GM10847 (cell line): ENCODE results near the gene VASH2.

Experiments
- POLR2A ChIP-seq: IDR thresholded peaks from 2 replicates; pipeline ENCODE4 v1.6.1; 2011; ENCODE audit not compliant: insufficient read length; ENCODE audit errors: extremely low read depth

Gene VASH2

DNA sequence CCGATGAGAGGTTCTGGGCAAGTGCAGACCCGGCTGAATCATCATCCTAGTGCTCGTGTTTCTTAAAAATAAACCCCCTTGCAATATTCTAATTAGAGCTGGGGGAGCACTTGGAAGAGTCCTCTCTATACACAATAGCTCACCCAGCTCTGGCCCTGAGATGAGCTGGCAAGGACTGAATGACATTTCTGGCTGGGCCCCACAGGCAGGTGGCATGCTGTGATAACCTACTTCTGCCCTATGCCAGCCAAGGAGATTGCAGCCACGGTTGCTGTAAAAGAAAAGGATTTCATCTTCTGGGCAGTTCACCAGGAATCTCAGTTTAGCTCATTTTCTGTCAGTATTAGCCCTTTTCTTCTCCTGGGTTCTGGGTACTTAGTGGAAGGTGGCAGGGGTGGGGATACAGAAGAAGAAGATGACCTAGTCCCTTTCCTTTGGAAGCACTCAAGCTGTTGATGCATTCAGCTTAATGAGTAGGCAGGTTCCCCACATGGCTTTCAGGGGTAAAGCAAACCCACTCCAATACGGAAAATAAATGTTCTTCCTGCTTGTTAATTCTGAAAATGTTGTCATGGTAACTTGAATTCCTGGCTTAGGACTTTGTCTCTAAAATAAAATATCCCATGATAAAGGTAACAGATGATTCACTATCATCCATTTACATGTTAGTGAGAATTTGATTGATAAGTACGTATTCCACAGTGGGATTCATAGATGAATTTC is 32.2 kb downstream of the VASH2 start:
- TF ChIP-seq POLR2A: no peak

DNA sequence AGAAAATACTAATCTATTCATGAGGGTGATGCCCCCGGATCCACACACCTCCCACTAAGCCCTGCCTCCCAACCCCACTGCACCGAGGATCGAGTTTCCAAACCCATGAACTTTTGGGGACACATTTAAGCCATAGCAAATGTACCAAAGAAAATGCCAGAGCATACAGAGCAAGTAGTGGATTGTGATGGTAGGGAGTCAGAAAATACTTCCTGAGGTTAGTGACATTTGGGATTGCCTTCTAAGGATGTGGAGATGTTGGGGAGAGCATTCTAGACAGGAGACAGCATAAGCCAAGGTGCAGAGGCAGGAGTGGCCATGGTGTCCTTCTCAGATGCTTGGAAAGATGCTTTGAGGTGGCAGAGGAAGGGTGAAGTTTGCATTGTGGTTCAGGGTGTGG is 33.1 kb downstream of the VASH2 start:
- no peak for TF ChIP-seq POLR2A

DNA sequence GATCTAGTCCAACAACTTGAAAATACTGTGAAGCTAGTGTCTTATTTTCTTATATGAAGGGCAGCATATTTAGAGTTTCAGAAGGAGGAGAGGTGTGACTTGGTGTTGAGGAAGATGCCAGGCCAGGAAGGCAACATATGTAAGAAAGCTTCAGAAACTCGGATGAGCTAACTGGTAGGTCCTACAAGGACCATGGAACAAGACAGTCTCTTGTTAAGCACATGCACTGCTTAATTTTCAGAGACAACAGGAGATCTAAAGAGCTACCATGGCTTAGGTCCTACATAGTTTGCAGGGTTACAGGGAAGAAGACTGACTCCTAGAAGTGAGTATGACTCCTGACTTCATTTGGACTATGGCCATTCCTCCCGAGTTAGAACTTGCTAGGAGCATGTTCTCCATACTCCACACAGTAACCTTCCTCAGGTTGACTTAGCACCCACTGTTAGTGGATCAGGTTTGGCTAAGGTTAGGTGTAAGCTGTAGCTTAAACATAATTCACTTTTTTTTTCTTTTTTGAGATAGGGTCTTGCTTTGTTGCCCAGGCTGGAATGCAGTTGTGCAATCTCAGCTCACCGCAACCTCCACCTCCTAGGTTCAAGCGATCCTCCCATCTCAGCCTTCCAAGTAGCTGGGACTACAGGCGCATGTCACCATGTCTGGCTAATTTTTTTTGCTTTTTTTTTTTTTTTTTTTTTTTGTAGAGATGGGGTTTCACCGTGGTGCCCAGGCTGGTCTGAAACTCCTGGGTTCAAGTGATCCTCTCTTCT is 34.4 kb downstream of the VASH2 start:
- TF ChIP-seq POLR2A: no peak

DNA sequence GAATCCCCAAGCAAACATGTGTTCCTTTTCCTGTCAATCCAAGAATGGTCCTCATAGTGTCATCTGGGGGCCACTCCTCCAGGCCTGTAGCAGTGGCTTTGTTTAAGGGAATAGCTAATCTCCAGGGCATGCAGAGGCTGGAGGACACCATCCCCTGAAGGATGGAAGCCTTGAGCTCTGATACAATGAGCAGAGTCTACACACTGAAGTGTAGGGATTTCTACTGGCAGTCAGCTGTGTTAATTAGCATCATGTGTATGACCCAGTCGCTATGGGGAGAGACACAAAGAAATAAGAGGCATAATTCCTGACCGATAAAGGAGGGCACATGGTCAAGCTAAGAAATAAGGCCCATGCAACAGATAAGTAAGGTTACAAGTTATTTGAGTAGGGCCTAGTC is 36.2 kb downstream of the VASH2 start:
- TF ChIP-seq POLR2A: no peak

DNA sequence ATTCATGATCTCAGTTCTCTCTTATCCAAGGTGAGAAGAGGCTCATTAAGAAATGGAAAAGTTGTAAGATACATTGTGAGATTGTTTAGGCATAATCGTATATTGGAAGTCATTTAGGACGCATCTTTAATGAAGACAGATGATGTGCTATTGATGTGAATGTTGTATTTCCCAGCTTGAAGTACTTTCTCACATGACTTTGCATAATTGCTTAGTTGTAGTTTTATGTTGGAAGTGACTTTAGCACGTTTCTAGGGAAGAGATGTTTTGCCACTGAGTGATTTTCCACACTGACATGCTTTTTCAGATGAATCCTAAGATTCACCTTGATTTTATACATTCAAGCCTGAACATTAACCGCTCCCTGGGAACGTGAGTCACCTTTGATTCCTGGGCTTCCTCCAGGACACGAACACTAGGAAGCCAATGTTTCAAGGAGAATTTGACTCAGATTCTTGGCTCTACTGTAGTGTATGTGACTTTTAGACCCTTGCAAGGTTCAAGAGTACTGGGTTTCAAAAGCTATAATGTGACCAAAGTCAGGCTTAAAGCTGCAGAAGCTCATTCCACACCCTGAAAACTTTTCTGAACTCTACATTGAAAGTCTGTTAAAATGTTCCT is 37.5 kb downstream of the VASH2 start:
- TF ChIP-seq POLR2A: no peak

DNA sequence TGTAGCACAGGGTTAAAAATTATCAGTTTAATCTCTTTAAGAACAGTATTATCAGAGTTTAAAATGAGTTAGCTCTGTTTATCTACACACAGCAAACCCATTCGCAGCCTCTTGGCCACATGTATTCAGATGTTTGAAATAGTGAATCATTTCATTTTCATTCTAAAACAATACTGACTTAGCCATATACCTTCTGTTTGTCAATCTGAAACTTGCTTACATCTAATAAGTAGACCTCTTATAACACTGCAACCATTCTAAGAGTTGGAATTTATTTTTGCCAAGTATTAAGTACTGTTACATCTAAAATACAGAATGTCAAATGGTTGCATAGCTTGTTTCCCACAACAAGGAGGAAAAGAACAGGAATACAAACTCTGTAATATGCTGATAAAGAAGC is 39.9 kb downstream of the VASH2 start:
- TF ChIP-seq POLR2A: no peak

DNA sequence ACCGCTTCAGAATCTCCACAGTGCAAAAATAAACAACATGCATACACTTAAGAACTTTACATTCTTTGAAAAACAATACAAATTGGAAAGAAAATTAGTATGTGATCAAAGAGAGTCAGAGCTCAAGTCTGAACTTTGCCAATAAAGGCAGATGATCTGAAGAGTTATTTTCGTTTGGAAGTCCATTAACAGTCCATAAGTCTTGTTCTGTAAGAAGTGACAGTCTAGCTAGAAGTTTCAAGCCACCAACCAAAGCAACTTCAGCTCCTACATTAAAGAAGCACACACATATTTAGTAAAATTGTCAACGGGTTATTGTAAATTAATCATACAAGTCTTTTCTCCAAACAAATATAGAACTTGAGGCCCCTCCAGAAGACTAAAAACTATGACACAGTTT is 44.6 kb downstream of the VASH2 start:
- no peak for TF ChIP-seq POLR2A

DNA sequence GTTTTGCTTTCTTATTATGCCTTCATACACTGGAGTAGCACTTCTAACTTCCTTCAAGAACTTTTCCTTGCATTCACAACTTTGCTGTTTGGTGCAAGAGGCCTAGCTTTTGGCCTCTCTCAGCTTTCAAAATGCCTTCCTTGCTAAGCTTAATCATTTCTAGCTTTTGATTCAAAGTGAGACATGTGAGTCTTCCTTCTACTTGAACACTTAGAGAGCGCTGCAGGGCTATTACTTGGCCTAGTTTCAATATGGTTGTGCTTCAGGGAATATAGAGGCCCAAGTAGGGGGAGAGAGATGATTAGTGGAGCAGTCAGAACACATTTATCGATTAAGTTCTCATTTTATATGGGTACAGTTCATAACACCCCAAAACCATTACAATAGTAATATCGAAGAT is 52.9 kb downstream of the VASH2 start:
- no peak for TF ChIP-seq POLR2A

DNA sequence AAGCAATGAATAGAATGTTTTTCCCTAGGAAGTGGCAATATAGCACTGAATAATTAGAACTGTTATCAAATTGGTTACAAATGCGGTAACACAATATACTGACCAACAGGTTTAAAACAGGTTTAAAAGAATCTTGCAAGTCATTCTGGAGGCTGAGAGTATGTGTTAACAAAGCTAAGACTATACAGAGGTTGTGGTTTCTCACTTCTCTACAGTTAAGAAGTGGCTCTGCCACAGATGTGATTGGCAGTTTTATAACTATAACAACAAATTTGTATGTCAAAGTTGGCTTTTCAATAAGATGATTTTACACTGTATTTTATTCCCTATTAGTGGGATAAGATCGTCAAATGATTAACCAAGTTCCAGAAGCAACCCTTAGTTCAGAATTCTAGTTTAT is 58.2 kb downstream of the VASH2 start:
- TF ChIP-seq POLR2A: no peak

DNA sequence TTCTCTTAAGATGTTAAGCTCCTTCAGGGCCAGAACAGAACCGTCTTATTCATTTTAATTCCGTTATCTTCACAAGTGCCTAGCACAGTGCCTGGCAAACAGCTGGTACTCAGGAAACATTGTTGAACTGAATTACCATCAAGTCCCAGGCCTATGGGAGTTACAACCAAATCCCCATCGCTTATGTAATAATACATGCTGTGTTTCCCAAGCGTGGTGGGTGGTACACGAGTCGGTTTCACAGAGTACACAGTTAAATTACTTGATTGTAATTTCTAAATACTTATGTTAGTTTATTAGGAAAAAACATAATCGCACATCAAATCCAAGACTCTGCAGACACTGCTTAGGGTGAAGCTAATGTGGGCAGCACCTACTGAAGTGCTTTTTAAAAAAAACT is 64.3 kb downstream of the VASH2 start:
- TF ChIP-seq POLR2A: no peak

DNA sequence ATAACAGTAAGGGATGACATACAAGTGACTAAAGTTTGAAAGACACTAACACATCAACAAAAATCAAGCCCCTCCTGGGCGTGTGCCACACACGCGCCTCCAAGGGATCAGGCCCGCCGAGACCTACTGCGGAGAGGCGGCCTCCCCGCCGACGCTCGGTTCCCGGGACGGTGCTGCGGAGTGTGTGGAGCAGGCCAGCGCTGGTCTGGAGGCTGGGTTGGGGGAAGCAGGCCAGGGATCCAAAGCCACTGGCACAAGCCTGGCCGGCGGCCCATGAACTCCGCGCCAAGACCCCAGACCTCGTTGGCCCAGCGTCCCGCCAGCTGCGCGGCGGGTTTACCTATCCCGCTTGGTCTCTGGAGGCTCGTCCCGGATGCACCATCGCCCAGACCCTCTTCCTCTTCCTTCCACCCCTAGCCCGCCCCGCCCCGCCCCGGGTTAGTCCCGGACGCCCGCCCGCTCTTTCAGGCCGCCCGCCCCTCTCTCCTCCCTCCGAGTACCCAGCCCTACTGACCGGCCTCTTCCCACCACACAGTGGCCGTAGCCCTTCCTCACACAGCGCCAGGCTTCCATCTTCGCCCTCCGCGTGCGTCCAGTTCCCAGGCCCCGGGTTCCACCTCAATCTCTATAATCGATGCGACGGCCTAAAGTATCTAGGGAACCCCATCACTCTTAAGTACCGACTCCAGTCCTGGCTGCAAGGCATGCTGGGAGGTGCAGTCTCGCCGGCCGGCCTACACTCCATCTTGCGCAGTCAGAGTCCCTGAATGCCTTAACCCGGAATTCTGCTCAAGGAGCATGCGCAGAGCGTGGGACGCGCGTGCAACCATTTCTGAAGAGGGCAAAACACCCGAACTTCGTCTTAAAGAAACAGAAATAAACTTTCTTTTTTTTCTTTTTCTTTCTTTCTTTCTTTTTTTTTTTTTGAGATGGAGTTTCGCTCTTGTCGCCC is 65.0 kb downstream of the VASH2 start, which contains the start of gene ANGEL2:
TSS of gene ANGEL2 (minus strand) at position 769 of the 952 bp plus-strand sequence. CDS start at position 573, 196 bp downstream.
- peak; percentile 65 for TF ChIP-seq POLR2A

DNA sequence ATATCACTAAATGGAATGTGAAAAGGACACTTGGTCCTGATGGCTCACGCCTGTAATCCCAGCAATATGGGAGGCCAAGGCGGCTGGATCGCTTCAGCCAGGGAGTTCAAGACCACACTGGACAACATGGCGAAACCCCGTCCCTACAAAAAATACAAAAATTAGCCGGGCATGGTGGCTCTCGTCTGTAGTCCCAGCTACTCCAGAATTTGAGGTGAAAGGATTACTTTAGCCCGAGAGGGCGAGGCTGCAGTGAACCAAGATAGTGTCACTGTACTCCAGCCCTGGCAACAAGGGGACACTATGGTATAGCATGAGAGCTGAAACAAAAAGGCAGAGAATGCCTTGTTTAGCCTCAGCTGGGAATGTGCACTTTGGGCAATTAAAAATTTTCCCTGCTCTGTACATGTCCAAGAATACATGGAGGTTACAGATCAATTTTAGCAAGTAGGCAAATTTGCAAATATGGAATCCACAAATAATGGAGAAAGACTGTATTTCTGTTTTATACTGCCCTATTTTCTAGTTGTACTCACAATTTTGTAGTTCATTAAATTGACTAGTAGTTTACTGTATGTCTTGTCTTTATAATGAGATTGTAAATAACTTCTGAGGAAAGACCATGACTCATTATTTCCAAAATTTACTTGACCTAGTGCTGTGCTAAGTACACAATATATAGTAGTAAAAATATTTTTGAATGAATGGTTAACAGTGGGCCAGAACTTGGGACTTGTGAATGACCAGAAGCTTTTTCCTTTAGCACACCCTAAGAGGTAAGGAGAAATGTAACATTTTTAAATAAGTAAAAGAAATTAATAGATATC is 67.3 kb downstream of the VASH2 start:
- TF ChIP-seq POLR2A: no peak

DNA sequence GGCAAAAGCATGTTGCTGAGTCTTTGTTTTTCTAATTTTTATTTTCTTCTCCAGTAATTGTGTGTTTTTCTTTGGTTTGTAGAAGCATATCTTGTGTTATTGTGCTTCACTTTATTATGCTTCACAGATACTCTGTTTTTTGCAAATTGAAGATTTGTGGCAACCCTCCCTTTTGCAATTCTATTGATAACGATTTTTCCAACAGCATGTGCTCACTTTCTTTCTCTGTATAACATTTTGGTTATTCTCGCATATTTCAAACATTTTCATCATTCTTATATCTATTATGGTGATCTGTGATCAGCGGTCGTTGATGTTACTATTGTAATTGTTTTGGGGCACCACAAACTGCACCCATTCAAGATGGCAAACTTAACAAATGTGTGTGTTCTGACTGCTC is 69.1 kb downstream of the VASH2 start:
- TF ChIP-seq POLR2A: no peak

DNA sequence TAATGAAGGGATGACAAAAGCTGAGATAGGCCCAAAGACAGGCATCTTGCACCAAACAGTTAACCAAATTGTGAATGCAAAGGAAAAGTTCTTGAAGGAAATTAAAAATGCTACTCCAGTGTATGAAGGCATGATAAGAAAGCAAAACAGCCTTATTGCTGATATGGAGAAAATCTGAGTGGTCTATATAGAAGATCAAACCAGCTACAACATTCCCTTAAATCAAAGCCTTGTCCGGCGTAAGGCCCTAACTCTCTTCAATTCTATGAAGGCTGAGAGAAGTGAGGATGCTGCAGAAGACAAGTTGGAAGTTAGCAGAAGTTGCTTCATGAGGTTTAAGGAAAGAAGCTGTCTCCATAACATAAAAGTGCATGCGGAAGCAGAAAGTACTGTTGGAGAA is 69.7 kb downstream of the VASH2 start:
- TF ChIP-seq POLR2A: no peak
